22Rv1 (cell line): ENCODE results near the gene RPA1.
A peak's percentile ranks its signal among the peaks of the same experiment; 100 is the strongest.

ENCODE experiments used
- H3K27ac ChIP-seq: fragments of 450-650 bp; 2 replicates; pipeline ENCODE4 v1.5.1; 2017
- CTCF ChIP-seq: fragments of 450-650 bp; IDR thresholded peaks from 2 replicates; pipeline ENCODE4 v1.5.1; 2017; ENCODE audit warnings: mild to moderate bottlenecking
- ZFX ChIP-seq: fragments of 450-650 bp; IDR thresholded peaks from 2 replicates; pipeline ENCODE4 v1.6.1; 2017; ENCODE audit warnings: antibody characterized with exemption, borderline replicate concordance

Gene RPA1

DNA sequence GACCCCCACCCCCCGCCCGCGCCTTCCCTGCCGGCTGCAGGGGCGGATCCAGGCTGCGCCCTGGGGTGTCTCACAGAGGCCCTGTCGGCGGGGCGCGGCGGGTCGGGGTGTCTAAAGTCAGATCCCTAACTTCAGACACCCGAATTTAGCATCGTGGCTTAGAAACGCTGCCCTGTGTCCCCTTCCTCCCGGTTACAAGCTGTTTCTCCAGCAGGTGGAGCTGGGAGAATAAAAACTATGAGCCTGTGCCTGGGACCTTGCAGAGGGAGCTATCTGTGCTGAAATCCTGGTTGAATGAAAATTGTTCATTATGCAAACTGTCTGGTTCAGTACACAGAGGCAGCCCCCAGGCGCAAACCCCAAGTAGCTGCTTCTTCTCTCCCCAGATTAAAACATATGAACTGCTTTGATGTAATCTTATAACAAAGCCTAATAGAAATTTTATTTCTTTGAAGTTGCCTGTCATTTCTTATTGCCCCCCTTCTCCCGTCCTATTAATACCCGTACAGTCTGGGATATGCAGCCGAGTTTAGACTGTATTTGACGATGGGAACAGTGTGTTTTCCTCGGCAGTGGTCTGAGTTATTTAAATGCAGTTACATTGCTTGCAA, 79.0 kb downstream of the RPA1 start:
- TF ChIP-seq CTCF, result peak; percentile 84
- TF ChIP-seq ZFX, result no peak
- no peak overlapping the region for H3K27ac ChIP-seq

DNA sequence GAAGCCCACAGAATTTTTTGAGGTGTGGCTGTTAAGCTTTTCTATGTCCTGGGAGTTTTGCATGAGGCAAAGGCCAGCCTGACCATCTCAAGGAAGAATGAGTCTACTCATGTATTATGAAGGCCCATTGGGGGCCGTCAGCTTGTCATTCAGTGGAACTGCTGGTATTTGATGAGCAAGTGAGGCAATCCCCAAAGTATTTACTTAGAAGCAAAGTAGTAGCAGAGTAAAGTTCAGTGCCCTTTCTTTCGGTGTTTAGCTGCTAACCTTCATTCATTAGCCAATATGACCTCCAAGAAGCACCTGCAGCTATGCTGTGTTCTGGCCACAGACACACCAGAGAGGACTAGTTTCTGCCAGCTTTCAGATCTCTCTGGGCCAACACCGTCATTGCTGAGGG, 80.2 kb downstream of the RPA1 start:
- no peak for TF ChIP-seq CTCF
- no peak for TF ChIP-seq ZFX
- H3K27ac ChIP-seq, result no peak overlapping the region

GRCh38 chr17:1912146-1912545, 82.3 kb downstream of the RPA1 start:
- H3K27ac ChIP-seq, result no peak overlapping the region
- TF ChIP-seq ZFX (no peak), CTCF (no peak)

DNA sequence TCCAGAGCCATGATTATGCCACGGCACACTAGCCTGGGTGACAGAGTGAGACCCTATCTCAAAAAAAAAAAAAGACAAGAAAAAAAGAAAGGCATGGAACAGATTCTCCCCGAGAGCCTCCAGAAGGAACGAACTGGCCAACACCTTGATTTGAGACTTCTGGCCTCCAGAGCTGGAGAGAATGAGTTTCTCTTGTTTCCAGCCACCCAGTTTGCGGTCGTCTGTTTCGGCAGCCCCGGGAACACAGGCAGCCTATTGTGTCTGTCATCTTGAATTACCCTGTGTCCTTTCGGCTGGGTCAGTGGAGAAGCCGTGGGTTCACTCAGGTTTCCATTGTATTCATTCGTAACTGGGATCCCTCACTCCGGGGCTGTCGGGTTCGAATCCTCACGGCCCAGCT, 83.9 kb downstream of the RPA1 start:
- H3K27ac ChIP-seq, result no peak overlapping the region
- TF ChIP-seq ZFX, result no peak
- no peak for TF ChIP-seq CTCF

DNA sequence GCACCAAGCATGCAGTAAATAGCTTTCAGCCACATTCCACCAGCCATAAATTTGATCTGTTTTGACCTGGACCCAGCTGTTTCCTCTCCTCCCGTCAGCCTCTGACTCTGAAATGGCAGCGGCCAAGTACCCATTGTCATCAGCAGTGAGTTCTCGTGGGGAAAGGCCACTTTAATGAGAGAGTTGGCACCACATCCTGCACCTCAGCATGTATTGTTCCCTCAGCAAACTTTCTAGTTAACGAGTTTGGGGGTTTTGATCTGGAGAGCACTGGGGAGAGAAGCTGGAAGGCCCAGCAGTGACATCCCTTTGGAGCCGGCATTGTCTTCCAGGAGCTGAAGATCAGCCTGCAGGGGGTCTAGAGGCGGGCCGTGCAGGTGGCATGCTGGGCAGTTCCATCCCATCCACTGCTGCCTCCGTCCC, 84.9 kb downstream of the RPA1 start:
- no peak overlapping the region for H3K27ac ChIP-seq
- TF ChIP-seq ZFX, result no peak

- H3K27ac ChIP-seq, result no peak overlapping the region
- no peak for TF ChIP-seq CTCF
- TF ChIP-seq ZFX, result no peak
Observed at GRCh38 chr17:1915889-1916288, 86.1 kb downstream of the RPA1 start.

DNA sequence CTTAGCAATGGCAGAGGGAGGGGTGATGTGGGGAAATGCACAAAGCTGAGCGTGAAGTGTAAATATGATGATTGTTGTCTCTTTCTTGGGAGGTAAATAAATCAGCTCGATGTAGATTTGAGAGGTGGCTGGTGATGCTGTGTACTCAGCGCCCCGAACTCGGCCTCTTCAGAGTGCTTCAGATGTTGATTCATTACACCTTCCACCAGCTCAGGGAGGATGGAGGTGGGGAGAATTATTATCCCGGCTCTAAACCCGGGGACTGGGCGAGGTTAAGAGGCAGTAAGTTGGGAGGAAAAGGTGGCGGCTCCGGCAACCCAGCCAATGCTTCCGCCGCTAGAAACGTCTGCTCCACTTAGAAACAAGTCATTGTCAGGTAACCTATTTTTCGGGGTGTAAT, 86.5 kb downstream of the RPA1 start:
- no peak overlapping the region for H3K27ac ChIP-seq
- TF ChIP-seq CTCF (no peak), ZFX (no peak)
